ENCODE results near the gene ZMYND15. TPM values are rescaled to one million over a fixed set of nuclear protein-coding genes. Genes with fewer than 3 reads are reported as not detected.

Gene ZMYND15
- total RNA-seq, 1 donor from 2014 or later, result not detected

DNA sequence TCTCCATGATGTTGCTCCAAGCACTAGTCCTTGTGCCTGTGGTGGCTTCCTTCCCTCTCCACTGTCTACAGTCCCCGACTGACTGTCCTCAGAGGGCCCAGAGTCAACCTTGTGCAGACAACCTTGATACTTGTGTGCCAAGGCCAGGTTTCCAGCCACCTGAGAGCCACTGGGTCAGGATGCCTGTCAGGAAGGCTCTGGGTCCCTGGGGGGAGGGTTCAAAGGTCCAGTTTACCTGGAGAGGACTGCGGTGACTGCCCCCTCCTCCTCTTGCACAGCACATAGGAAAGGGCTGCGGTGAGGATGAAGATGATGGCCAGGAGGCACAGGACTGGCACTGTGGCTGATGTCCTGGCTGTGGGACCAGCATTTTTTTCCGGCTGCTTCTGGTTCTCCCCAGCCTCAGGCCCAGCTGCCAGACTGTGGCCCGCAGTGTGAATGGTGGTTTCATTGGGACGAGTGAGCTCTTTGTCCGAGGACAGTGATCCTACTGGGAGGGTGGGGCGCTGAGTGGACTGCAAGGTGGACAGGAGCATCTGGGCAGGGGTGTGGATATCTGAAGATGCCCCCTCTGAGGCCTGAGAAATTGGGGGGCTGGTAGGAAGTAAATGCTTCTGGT lies 4.7 kb upstream of the ZMYND15 start:
- Mint-ChIP-seq H3K4me1 (peaks cover 14% of the 10 kb centered on the region), H3K4me3 (no peak overlapping the region), H3K27ac (no peak overlapping the region), H3K36me3 (no peaks in the 10 kb centered on the region), H3K9me3 (no peaks in the 10 kb centered on the region), H3K27me3 (ENCODE audit: insufficient read depth, low read depth) (peaks cover 37% of the 10 kb centered on the region)
- TF ChIP-seq EZH2 (IDR thresholded peaks at IDR 0.05) (no peak), EZH2phosphoT487 (IDR thresholded peaks at IDR 0.05) (no peak)
- TF ChIP-seq, protein P1, sequence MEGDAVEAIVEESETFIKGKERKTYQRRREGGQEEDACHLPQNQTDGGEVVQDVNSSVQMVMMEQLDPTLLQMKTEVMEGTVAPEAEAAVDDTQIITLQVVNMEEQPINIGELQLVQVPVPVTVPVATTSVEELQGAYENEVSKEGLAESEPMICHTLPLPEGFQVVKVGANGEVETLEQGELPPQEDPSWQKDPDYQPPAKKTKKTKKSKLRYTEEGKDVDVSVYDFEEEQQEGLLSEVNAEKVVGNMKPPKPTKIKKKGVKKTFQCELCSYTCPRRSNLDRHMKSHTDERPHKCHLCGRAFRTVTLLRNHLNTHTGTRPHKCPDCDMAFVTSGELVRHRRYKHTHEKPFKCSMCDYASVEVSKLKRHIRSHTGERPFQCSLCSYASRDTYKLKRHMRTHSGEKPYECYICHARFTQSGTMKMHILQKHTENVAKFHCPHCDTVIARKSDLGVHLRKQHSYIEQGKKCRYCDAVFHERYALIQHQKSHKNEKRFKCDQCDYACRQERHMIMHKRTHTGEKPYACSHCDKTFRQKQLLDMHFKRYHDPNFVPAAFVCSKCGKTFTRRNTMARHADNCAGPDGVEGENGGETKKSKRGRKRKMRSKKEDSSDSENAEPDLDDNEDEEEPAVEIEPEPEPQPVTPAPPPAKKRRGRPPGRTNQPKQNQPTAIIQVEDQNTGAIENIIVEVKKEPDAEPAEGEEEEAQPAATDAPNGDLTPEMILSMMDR (IDR thresholded peaks at IDR 0.05), result no peak
- no peak overlapping the region for H3K4me3 ChIP-seq
- no peaks in the 10 kb centered on the region for H3K9me3 ChIP-seq (ENCODE audit: low read depth)
- peaks cover 6% of the 10 kb centered on the region for H3F3A ChIP-seq (ENCODE audit: low read depth)
- H3K79me2 ChIP-seq (ENCODE audit: low read depth), result no peaks in the 10 kb centered on the region
- peaks cover 53% of the 10 kb centered on the region for H3K27me3 ChIP-seq
- no peak for DNase-seq (ENCODE audit: low spot score)
- peaks cover 3% of the 10 kb centered on the region for H3K4me1 ChIP-seq
- peaks cover 20% of the 10 kb centered on the region for H4K20me1 ChIP-seq (ENCODE audit: low read depth)
- no peak overlapping the region for H3K27ac ChIP-seq
- H3K4me2 ChIP-seq, result no peak overlapping the region
- no peaks in the 10 kb centered on the region for H3K36me3 ChIP-seq
- no peak overlapping the region for H2AFZ ChIP-seq (replicated peaks)
- H3K9ac ChIP-seq, result no peak overlapping the region

DNA sequence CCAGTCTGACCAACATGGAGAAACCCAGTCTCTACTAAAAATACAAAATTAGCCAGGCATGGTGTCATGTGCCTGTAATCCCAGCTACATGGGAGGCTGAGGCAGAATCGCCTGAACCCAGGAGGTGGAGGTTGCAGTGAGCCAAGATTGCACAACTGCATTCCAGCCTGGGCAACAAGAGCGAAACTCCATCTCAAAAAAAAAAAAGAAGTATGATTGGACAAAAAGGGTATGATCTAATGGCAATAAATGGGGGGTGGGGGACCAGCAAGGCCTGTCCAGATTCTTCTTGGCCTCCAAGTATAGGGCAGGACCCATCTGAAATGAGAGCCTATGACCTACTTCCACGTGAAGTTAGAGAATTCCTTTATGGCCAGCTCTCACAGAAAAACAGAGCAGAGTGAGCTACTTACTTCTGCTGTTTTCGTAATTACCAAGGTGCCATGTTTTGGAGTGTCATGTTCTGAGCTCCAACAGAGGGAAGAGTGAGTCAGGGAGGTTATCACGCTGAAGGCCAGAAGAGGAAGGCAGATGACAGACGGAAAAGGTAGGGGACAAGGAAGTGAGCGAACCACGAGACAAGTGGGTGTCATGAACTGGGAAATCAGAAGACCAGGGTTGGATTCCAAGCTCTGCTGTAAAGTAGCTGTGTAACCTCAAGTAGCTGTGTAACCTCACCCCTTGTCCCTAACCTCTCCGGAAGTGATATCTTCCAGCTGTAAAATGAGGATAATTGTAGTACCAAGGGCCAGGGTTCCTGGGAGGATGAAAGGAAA lies 3.6 kb upstream of the ZMYND15 start:
- no peaks in the 10 kb centered on the region for H3K79me2 ChIP-seq (ENCODE audit: low read depth)
- peaks cover 46% of the 10 kb centered on the region for H3K27me3 Mint-ChIP-seq (ENCODE audit: insufficient read depth, low read depth)

DNA sequence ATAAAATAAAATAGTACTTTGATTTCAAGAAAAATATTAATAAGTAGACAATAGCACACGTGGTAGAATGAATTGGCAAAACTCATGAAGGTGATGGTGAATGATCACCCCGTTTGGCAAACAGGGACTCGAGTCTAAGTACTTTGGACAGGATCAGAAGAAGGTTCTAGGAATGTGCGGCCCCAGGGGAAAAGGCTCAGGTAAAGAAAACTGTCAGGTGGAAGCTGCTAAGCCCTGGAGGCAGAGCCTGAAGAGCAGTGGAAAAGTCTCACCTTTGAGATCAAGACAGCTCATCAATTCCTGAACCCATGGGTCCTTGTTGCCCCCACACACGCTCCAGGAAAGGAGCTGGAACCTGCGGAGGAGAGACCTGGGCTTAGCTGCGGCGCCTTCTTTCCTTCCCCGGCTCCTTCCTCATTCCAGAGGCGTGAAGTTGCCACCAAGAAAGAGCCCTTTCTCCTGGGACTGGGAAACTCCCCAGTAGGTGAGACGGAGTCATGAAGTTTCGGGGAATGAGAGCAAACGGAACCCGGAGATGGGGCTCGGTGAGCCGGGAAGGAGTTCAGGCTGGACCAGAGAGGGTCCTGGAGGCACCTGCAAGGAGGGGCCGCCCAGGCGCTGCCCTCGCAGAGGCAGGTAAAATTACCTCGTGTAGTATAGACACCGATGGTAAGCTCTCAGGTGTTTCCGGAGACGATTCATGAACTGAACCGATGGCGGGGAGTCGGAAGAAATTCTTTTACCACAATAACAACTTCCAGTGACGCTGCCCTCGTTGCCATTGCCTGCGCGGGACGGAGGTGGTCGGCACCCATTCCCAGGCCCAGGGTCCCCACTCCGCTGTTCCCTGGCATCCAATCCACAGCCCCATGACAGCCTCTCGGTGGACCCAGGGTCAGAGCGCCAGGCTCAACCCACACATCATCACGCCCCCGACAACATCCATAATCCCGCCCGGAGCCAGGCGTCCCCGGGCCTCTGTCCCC lies 1.2 kb upstream of the ZMYND15 start:
- Histone ChIP-seq H3K36me3 (no peaks in the 10 kb centered on the region), H4K20me1 (ENCODE audit: low read depth) (peaks cover 6% of the 10 kb centered on the region), H3K27me3 (peaks cover 87% of the 10 kb centered on the region), H3K4me3 (peak overlapping the region; percentile 64), H3K4me1 (peaks cover 3% of the 10 kb centered on the region), H3K27ac (no peak overlapping the region), H3K4me2 (peak overlapping the region; percentile 76), H2AFZ (replicated peaks) (no peak overlapping the region), H3F3A (ENCODE audit: low read depth) (peaks cover 5% of the 10 kb centered on the region), H3K9me3 (ENCODE audit: low read depth) (no peaks in the 10 kb centered on the region), H3K79me2 (ENCODE audit: low read depth) (no peaks in the 10 kb centered on the region), H3K9ac (no peak overlapping the region)
- Mint-ChIP-seq H3K27me3 (ENCODE audit: insufficient read depth, low read depth) (peaks cover 57% of the 10 kb centered on the region), H3K4me1 (peaks cover 11% of the 10 kb centered on the region), H3K9me3 (peaks cover 2% of the 10 kb centered on the region), H3K4me3 (peak overlapping the region; percentile 75), H3K36me3 (no peaks in the 10 kb centered on the region), H3K27ac (no peak overlapping the region)
- peak; percentile 31 for TF ChIP-seq EZH2phosphoT487 (IDR thresholded peaks at IDR 0.05)
- no peak for TF ChIP-seq EZH2 (IDR thresholded peaks at IDR 0.05)
- DNase-seq (ENCODE audit: low spot score), result peak; percentile 33

More for the DNA sequence above, 3.6 kb upstream of the ZMYND15 start:
- H3K27me3 ChIP-seq, result peaks cover 64% of the 10 kb centered on the region
- TF ChIP-seq, protein P1 (IDR thresholded peaks at IDR 0.05), result no peak
- TF ChIP-seq EZH2 (IDR thresholded peaks at IDR 0.05) (no peak), EZH2phosphoT487 (IDR thresholded peaks at IDR 0.05) (no peak)
- peaks cover 3% of the 10 kb centered on the region for H3K4me1 ChIP-seq
- Mint-ChIP-seq H3K9me3 (peaks cover 2% of the 10 kb centered on the region), H3K27ac (no peak overlapping the region), H3K36me3 (no peaks in the 10 kb centered on the region), H3K4me1 (peaks cover 15% of the 10 kb centered on the region), H3K4me3 (no peak overlapping the region)
- no peak overlapping the region for H3K4me3 ChIP-seq
- H3K4me2 ChIP-seq, result no peak overlapping the region
- no peak overlapping the region for H3K27ac ChIP-seq
- H2AFZ ChIP-seq (replicated peaks), result no peak overlapping the region
- peaks cover 10% of the 10 kb centered on the region for H3F3A ChIP-seq (ENCODE audit: low read depth)
- H4K20me1 ChIP-seq (ENCODE audit: low read depth), result peaks cover 20% of the 10 kb centered on the region
- H3K36me3 ChIP-seq, result no peaks in the 10 kb centered on the region
- no peaks in the 10 kb centered on the region for H3K9me3 ChIP-seq (ENCODE audit: low read depth)
- no peak overlapping the region for H3K9ac ChIP-seq
- no peak for DNase-seq (ENCODE audit: low spot score)
